ENCODE measurements around the gene NUAK2. TPM values are rescaled to one million over a fixed set of nuclear protein-coding genes. Genes with fewer than 3 reads are reported as not detected.

NUAK2 gene
- total RNA-seq, 1 donor from 2014 or later, result 45.7 TPM

DNA sequence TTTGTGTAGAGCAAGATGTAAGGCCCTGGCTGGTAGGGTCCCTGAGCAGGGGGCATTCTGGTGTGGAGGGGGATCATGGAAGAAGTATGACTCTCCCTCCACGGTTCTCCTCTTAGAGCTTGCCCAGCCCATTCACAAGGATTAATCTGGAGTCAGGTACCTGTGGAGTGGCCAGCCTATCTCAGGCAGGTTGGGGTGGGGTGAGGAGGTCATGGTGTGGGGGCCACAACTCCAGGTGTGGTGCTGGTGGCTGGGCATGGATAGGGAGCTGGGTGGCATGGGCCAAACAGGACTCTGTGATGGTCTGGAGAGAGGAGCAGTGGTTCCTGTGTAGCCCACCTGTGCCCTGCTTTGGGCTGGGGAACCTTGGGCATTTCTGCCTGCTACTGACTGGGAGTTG, 61.5 kb downstream of the NUAK2 start:
- DNase-seq (ENCODE audit: low read depth), result no peak

DNA sequence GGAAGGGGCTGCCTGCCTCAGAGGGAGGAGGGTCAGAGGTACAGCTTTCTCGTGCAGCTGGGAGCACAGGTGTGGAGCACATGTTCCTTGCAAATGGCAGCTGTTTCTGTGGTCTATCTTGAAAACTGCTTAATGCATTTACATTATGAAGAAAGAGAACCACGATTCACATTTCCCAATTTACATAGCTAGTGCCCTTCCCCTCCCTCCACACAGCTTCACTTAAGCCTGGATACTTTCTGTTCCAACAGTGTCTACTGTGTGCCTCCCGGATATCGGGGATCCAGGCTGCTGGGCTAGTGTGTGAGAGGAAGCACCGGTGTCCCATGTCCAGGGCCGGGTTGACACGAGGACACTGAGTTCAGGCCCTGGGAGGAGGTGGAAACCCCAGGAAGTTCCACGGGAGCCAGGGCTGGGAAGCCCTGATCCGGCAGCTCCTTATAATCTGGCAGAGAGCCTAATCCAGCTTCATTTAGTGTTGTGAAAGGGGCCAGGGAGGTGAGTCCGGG, 62.2 kb downstream of the NUAK2 start:
- TF ChIP-seq, protein P1, sequence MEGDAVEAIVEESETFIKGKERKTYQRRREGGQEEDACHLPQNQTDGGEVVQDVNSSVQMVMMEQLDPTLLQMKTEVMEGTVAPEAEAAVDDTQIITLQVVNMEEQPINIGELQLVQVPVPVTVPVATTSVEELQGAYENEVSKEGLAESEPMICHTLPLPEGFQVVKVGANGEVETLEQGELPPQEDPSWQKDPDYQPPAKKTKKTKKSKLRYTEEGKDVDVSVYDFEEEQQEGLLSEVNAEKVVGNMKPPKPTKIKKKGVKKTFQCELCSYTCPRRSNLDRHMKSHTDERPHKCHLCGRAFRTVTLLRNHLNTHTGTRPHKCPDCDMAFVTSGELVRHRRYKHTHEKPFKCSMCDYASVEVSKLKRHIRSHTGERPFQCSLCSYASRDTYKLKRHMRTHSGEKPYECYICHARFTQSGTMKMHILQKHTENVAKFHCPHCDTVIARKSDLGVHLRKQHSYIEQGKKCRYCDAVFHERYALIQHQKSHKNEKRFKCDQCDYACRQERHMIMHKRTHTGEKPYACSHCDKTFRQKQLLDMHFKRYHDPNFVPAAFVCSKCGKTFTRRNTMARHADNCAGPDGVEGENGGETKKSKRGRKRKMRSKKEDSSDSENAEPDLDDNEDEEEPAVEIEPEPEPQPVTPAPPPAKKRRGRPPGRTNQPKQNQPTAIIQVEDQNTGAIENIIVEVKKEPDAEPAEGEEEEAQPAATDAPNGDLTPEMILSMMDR (conservative IDR thresholded peaks at IDR 0.05; ENCODE audit: low read depth, low read length), result no peak
- DNase-seq (ENCODE audit: low read depth), result no peak
- H3K4me3 ChIP-seq (ENCODE audit: low read depth, low read length), result no peak overlapping the region

More for the DNA sequence above, 61.5 kb downstream of the NUAK2 start:
- TF ChIP-seq, protein P1 (conservative IDR thresholded peaks at IDR 0.05; ENCODE audit: low read depth, low read length), result no peak
- no peak overlapping the region for H3K4me3 ChIP-seq (ENCODE audit: low read depth, low read length)

DNA sequence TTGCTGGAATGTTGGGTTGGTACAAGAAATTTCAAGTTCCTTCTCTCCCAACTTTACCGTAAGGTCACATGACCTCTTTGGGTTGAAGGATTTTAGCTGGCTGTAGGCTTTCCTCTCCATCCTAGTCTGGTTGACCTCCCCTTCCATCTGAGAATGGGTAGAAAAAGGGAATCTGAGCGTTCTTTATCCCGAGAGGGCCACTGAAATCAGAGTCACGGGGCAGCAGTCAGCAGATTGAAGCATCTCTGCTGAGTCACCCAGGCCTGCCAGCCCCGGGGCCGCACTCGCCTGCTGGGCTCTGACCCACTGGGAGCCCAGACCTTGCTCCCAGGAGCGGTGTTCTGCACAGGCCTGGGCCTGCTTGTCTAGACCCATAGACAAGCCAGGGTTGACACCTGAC, 62.8 kb downstream of the NUAK2 start:
- TF ChIP-seq, protein P1 (conservative IDR thresholded peaks at IDR 0.05; ENCODE audit: low read depth, low read length), result no peak
- no peak overlapping the region for H3K4me3 ChIP-seq (ENCODE audit: low read depth, low read length)
- no peak for DNase-seq (ENCODE audit: low read depth)

DNA sequence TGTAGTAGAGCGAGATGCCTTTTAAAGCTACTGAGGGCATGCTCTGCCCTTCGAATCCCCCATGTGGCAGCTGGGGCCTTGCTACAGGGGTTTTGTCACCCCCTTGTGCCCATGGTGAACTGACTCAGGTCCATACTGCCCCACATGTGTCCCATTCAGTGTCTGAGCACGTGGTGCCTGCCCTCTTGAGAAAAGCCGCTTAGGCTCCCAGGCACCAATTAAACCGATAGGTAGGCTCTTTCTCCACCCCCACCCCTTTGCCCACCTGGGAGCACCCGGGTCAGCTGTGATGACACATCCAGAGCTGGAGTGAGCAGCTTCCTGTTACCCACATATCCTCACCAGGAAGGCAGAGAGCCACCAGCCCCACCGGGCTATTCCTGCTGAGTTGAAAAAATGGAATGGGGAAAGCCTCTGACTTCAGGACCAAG, 63.3 kb downstream of the NUAK2 start:
- DNase-seq (ENCODE audit: low read depth), result no peak
- no peak overlapping the region for H3K4me3 ChIP-seq (ENCODE audit: low read depth, low read length)
- TF ChIP-seq, protein P1 (conservative IDR thresholded peaks at IDR 0.05; ENCODE audit: low read depth, low read length), result no peak

DNA sequence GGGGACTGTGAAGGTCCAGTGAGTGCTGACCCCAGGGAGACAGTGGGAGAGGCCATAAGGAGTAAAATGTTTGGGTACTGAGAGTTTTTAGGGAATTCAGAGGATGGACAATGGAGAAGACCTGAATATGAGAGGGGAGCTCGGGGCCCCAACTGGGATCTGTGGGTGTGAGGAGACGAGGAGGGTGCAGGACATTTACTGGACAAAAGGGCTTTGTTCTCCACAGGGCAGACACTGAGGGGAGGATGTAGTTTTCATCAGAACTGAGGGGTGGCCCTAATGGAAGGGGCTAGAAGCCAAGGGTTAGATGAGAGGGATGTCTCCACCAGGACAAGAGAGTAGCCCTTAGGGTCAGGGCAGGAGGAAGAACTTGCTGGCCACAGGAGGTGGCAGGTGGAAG, 63.8 kb downstream of the NUAK2 start:
- DNase-seq (ENCODE audit: low read depth), result no peak
- TF ChIP-seq, protein P1 (conservative IDR thresholded peaks at IDR 0.05; ENCODE audit: low read depth, low read length), result no peak
- H3K4me3 ChIP-seq (ENCODE audit: low read depth, low read length), result no peak overlapping the region

DNA sequence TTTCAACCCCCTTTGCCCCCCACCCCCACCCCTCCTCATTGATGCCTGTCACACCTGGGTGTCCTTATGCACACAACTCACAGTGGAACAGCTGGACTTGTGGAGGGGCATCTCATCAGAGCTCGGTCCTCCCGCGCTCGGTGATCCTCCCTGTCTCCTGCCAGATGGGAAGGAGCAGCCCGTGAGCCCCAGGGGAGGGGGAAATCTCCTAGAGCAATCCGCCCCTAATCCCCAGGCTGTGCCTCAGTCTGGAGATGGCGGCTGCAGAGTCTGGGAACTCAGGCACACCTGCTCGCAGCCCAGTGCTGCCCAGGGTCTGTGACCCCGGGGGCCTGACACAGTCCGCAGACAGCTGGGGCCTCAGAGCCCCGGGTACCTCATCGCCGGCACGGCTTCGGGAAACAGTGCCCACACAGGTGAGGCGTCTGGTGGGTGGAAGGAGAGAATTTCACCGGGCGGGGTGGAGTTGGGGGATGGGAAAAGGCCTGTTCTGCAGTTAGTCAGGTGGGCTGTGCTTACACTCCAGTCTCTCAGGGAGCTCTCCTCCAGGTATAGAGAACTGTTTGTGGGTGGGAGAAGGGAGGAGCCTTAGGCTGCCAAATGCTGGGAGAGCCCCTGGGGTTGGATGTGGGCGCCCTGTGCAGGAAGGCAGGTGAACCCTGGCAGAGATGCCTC, 64.5 kb downstream of the NUAK2 start:
- DNase-seq (ENCODE audit: low read depth), result no peak
- TF ChIP-seq, protein P1 (conservative IDR thresholded peaks at IDR 0.05; ENCODE audit: low read depth, low read length), result no peak
- H3K4me3 ChIP-seq (ENCODE audit: low read depth, low read length), result no peak overlapping the region
